ENCODE results near the gene PNPO. TPM values are rescaled to one million over a fixed set of nuclear protein-coding genes. Genes with fewer than 3 reads are reported as not detected.

PNPO gene
- total RNA-seq, 1 donor from 2014 or later = 9.1 TPM

- no peaks in the 10 kb centered on the region for H3K27me3 ChIP-seq
- Mint-ChIP-seq H3K27me3 (ENCODE audit: insufficient read depth, low read depth) (peaks cover 2% of the 10 kb centered on the region), H3K4me1 (peaks cover 43% of the 10 kb centered on the region), H3K4me3 (no peak overlapping the region), H3K9me3 (no peaks in the 10 kb centered on the region), H3K27ac (no peak overlapping the region), H3K36me3 (peaks cover 8% of the 10 kb centered on the region)
- H2AFZ ChIP-seq (replicated peaks) = no peak overlapping the region
- H4K20me1 ChIP-seq (ENCODE audit: low read depth) = peaks cover 28% of the 10 kb centered on the region
- TF ChIP-seq EZH2 (IDR thresholded peaks at IDR 0.05) = no peak
- peaks cover 24% of the 10 kb centered on the region for H3K4me1 ChIP-seq
- no peaks in the 10 kb centered on the region for H3K36me3 ChIP-seq
- H3K9ac ChIP-seq = no peak overlapping the region
- H3F3A ChIP-seq (ENCODE audit: low read depth) = peaks cover 8% of the 10 kb centered on the region
- DNase-seq (ENCODE audit: low spot score) = no peak
- H3K9me3 ChIP-seq (ENCODE audit: low read depth) = no peaks in the 10 kb centered on the region
- H3K27ac ChIP-seq = no peak overlapping the region
- H3K4me2 ChIP-seq = no peak overlapping the region
- peaks cover 63% of the 10 kb centered on the region for H3K79me2 ChIP-seq (ENCODE audit: low read depth)
- H3K4me3 ChIP-seq = no peak overlapping the region
These were observed 43.1 kb upstream of the PNPO start for GRCh38 chr17:47898241-47898640.

GRCh38 chr17:47899643-47900042 lies 41.7 kb upstream of the PNPO start:
- H3K4me2 ChIP-seq = no peak overlapping the region

GRCh38 chr17:47901423-47901822 lies 39.9 kb upstream of the PNPO start:
- Mint-ChIP-seq H3K36me3 (peaks cover 11% of the 10 kb centered on the region), H3K27me3 (ENCODE audit: insufficient read depth, low read depth) (peaks cover 3% of the 10 kb centered on the region), H3K9me3 (no peaks in the 10 kb centered on the region), H3K27ac (peak overlapping the region; percentile 29), H3K4me1 (peaks cover 32% of the 10 kb centered on the region), H3K4me3 (no peak overlapping the region)
- Histone ChIP-seq H3K4me2 (peak overlapping the region; percentile 38), H3K4me1 (peaks cover 32% of the 10 kb centered on the region), H3K79me2 (ENCODE audit: low read depth) (peaks cover 72% of the 10 kb centered on the region), H3K27ac (no peak overlapping the region), H4K20me1 (ENCODE audit: low read depth) (peaks cover 34% of the 10 kb centered on the region), H2AFZ (replicated peaks) (no peak overlapping the region), H3K9ac (no peak overlapping the region), H3K27me3 (no peaks in the 10 kb centered on the region), H3K4me3 (no peak overlapping the region), H3F3A (ENCODE audit: low read depth) (peaks cover 13% of the 10 kb centered on the region), H3K9me3 (ENCODE audit: low read depth) (no peaks in the 10 kb centered on the region), H3K36me3 (no peaks in the 10 kb centered on the region)
- TF ChIP-seq EZH2phosphoT487 (IDR thresholded peaks at IDR 0.05) (no peak), EZH2 (IDR thresholded peaks at IDR 0.05) (no peak), CTCF (IDR thresholded peaks at IDR 0.05) (no peak)
- no peak for DNase-seq (ENCODE audit: low spot score)

More at GRCh38 chr17:47899643-47900042, 41.7 kb upstream of the PNPO start:
- H3K4me1 Mint-ChIP-seq = peaks cover 36% of the 10 kb centered on the region
- Histone ChIP-seq H3K36me3 (no peaks in the 10 kb centered on the region), H3K79me2 (ENCODE audit: low read depth) (peaks cover 63% of the 10 kb centered on the region), H3K4me1 (peaks cover 25% of the 10 kb centered on the region), H4K20me1 (ENCODE audit: low read depth) (peaks cover 28% of the 10 kb centered on the region), H2AFZ (replicated peaks) (no peak overlapping the region), H3K9me3 (ENCODE audit: low read depth) (no peaks in the 10 kb centered on the region), H3K27me3 (no peaks in the 10 kb centered on the region), H3K9ac (no peak overlapping the region), H3F3A (ENCODE audit: low read depth) (peaks cover 5% of the 10 kb centered on the region), H3K27ac (no peak overlapping the region), H3K4me3 (no peak overlapping the region)
- no peaks in the 10 kb centered on the region for H3K9me3 Mint-ChIP-seq
- DNase-seq (ENCODE audit: low spot score) = no peak
- H3K27me3 Mint-ChIP-seq (ENCODE audit: insufficient read depth, low read depth) = peaks cover 2% of the 10 kb centered on the region
- H3K36me3 Mint-ChIP-seq = peaks cover 11% of the 10 kb centered on the region
- H3K27ac Mint-ChIP-seq = no peak overlapping the region
- H3K4me3 Mint-ChIP-seq = no peak overlapping the region
- TF ChIP-seq EZH2phosphoT487 (IDR thresholded peaks at IDR 0.05) (no peak), CTCF (IDR thresholded peaks at IDR 0.05) (no peak), EZH2 (IDR thresholded peaks at IDR 0.05) (no peak)

GRCh38 chr17:47902039-47902744 lies 39.2 kb upstream of the PNPO start:
- peak overlapping the region; percentile 7 for H3K4me3 Mint-ChIP-seq
- H3K79me2 ChIP-seq (ENCODE audit: low read depth) = peaks cover 67% of the 10 kb centered on the region
- peaks cover 28% of the 10 kb centered on the region for H3K4me1 Mint-ChIP-seq
- H2AFZ ChIP-seq (replicated peaks) = no peak overlapping the region
- peaks cover 11% of the 10 kb centered on the region for H3K36me3 Mint-ChIP-seq
- H3K4me1 ChIP-seq = peaks cover 28% of the 10 kb centered on the region
- peaks cover 3% of the 10 kb centered on the region for H3K27me3 Mint-ChIP-seq (ENCODE audit: insufficient read depth, low read depth)
- H4K20me1 ChIP-seq (ENCODE audit: low read depth) = peaks cover 34% of the 10 kb centered on the region
- TF ChIP-seq CTCF (IDR thresholded peaks at IDR 0.05) (no peak), EZH2phosphoT487 (IDR thresholded peaks at IDR 0.05) (no peak), EZH2 (IDR thresholded peaks at IDR 0.05) (no peak)
- H3K9ac ChIP-seq = no peak overlapping the region
- H3K4me3 ChIP-seq = no peak overlapping the region
- H3K4me2 ChIP-seq = peak overlapping the region; percentile 38
- peak; percentile 50 for DNase-seq (ENCODE audit: low spot score)
- no peak overlapping the region for H3K27ac ChIP-seq
- peak overlapping the region; percentile 29 for H3K27ac Mint-ChIP-seq
- H3K9me3 Mint-ChIP-seq = no peaks in the 10 kb centered on the region
- no peaks in the 10 kb centered on the region for H3K36me3 ChIP-seq
- peaks cover 13% of the 10 kb centered on the region for H3F3A ChIP-seq (ENCODE audit: low read depth)
- H3K9me3 ChIP-seq (ENCODE audit: low read depth) = no peaks in the 10 kb centered on the region
- no peaks in the 10 kb centered on the region for H3K27me3 ChIP-seq
